ENCODE data around the gene FAN1.
"Not testable (repeated sequence)": the region's sequence is repeated elsewhere in the genome, so short reads cannot be mapped to it uniquely, and the experiment has no call there.

Gene FAN1

DNA sequence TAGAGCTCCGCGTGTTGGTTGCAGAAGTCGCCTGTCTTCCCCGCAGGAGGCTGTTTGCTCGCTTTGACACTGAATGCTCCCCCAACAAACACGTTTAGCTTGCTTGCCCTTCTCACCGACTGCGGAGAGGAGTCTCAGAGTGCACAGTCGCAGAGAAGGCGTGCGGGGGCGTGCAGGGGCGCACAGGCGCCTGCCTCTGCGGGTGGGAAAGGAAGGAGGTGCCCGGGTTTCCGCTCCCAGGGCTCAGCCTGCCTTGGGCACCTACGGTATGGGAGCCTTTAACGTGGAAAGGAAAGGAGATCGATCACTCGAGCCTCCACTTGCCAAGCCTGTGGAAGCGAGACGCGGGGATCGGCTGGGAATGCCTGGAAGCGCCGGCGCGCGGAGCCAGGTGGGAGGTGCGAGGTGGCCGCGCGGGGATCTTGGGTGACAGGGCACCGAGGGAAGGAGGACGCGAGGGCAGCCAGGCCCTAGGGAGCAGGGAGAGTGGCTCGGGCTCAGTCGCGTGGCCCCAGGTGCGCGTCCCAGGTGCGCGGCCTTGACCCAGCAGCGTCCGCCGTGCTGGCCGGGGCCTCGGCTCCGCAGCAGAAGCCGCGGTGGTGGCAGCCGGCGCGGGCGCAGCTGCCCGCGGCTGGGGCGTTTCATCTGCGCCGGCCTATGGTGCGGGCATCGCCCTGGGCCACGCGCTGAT lies at the start of gene FAN1:
TSS of gene FAN1 (plus strand) at position 419 of the 691 bp plus-strand sequence. CDS start 749 bp downstream, outside the sequence.
- no peaks in the 10 kb centered on the region for H3K27me3 ChIP-seq (ENCODE audit: control insufficient read depth in 1 of 2, insufficient read depth in 2 of 2, low read length in 2 of 2)
- H3K4me3 ChIP-seq (ENCODE audit: low read depth in 1 of 2, low read length in 2 of 2), result peak within 1 kb of the TSS; percentile 72 to 91
- H3K4me1 ChIP-seq (ENCODE audit: insufficient read depth, low read length), result peaks cover 17% of the 10 kb centered on the region
- H3K9me3 ChIP-seq (ENCODE audit: low read length), result no peaks in the 10 kb centered on the region
- H3K27ac ChIP-seq (ENCODE audit: low read depth, low read length), result peak within 1 kb of the TSS; percentile 80
- no peaks in the 10 kb centered on the region for H3K36me3 ChIP-seq (ENCODE audit: insufficient read depth, low read length)
- peak within 1 kb of the TSS; percentile 62 for H3K9ac ChIP-seq (ENCODE audit: low read length)

- Histone ChIP-seq H3K27ac (ENCODE audit: low read depth, low read length) (no peak overlapping the region), H3K27me3 (ENCODE audit: control insufficient read depth in 1 of 2, insufficient read depth in 2 of 2, low read length in 2 of 2) (no peaks in the 10 kb centered on the region), H3K36me3 (ENCODE audit: insufficient read depth, low read length) (no peaks in the 10 kb centered on the region), H3K9me3 (ENCODE audit: low read length) (no peaks in the 10 kb centered on the region), H3K4me1 (ENCODE audit: insufficient read depth, low read length) (no peaks in the 10 kb centered on the region), H3K4me3 (ENCODE audit: low read depth in 1 of 2, low read length in 2 of 2) (no peak overlapping the region), H3K9ac (ENCODE audit: low read length) (no peak overlapping the region)
Observed at GRCh38 chr15:30859091-30859874, 44.4 kb upstream of the FAN1 start.

DNA sequence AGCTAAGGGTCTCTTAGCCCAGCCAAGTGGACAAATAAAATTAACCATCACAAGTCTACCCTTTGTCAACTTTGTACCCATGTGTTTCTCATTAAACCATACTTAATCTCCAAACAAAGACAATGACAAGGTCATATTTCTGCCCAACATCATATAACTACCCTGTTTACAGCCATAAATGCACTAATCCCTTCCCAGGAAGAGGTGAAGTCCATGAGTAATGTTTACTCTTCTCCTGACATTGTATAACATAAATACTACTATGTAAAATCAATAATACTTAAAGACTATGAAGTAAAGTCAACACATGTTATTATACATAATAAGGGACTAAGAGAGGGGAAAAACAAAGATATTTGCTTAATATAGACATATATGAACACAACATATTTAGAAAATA lies 38.5 kb upstream of the FAN1 start:
- no peak overlapping the region for H3K27ac ChIP-seq (ENCODE audit: low read depth, low read length)
- no peak overlapping the region for H3K4me3 ChIP-seq (ENCODE audit: low read depth in 1 of 2, low read length in 2 of 2)
- H3K27me3 ChIP-seq (ENCODE audit: control insufficient read depth in 1 of 2, insufficient read depth in 2 of 2, low read length in 2 of 2), result no peaks in the 10 kb centered on the region
- no peaks in the 10 kb centered on the region for H3K9me3 ChIP-seq (ENCODE audit: low read length)
- no peak overlapping the region for H3K9ac ChIP-seq (ENCODE audit: low read length)
- H3K4me1 ChIP-seq (ENCODE audit: insufficient read depth, low read length), result no peaks in the 10 kb centered on the region
- H3K36me3 ChIP-seq (ENCODE audit: insufficient read depth, low read length), result no peaks in the 10 kb centered on the region

- Histone ChIP-seq H3K27ac (ENCODE audit: low read depth, low read length) (no peak overlapping the region), H3K9ac (ENCODE audit: low read length) (no peak overlapping the region), H3K4me3 (ENCODE audit: low read depth in 1 of 2, low read length in 2 of 2) (no peak overlapping the region), H3K9me3 (ENCODE audit: low read length) (no peaks in the 10 kb centered on the region), H3K36me3 (ENCODE audit: insufficient read depth, low read length) (no peaks in the 10 kb centered on the region), H3K27me3 (ENCODE audit: control insufficient read depth in 1 of 2, insufficient read depth in 2 of 2, low read length in 2 of 2) (no peaks in the 10 kb centered on the region), H3K4me1 (ENCODE audit: insufficient read depth, low read length) (no peaks in the 10 kb centered on the region)
Observed at GRCh38 chr15:30870681-30871080, 33.0 kb upstream of the FAN1 start.

DNA sequence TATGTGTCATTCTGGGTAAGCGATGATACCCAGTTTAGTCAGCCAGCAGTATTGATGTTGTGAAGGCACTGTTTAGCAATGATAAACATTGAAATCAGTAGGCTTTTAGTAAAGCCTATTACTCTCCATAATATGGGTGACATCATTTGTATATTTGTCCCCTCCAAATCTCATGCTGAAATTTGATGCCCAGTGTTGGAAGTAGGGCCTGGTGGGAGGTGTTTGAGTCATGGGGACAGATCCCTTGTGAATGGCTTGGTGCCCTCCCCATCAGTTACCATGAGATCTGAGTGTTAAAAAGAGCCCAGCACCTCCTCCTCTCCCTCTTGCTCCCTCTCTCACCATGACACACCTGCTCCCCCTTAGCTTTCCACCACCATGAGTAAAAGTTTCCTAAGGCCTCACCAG lies 31.4 kb upstream of the FAN1 start:
- H3K4me1 ChIP-seq (ENCODE audit: insufficient read depth, low read length), result no peaks in the 10 kb centered on the region
- no peak overlapping the region for H3K27ac ChIP-seq (ENCODE audit: low read depth, low read length)
- H3K36me3 ChIP-seq (ENCODE audit: insufficient read depth, low read length), result no peaks in the 10 kb centered on the region
- H3K9ac ChIP-seq (ENCODE audit: low read length), result no peak overlapping the region
- H3K27me3 ChIP-seq (ENCODE audit: control insufficient read depth in 1 of 2, insufficient read depth in 2 of 2, low read length in 2 of 2), result no peaks in the 10 kb centered on the region
- H3K4me3 ChIP-seq (ENCODE audit: low read depth in 1 of 2, low read length in 2 of 2), result no peak overlapping the region
- no peaks in the 10 kb centered on the region for H3K9me3 ChIP-seq (ENCODE audit: low read length)

DNA sequence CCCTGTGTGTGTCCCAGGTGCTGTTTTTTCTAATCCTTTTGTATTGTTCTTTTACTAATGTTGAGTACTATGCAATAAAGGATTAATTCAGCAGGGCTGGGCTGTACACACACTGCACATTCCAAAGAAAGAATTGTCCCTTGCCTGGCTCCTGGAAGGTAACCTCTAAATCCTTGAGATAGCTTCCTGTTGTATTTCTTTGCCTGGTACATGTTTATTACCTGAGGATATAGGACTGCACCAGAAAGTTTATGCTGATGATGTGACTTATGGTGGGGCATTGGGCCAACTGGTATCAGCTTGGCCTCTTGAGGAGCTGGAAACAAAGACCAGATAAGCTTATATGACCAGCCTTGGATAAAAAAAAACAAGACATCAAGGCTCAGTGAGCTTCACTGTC lies 26.6 kb upstream of the FAN1 start:
- H3K4me1 ChIP-seq (ENCODE audit: insufficient read depth, low read length), result no peaks in the 10 kb centered on the region
- H3K9me3 ChIP-seq (ENCODE audit: low read length), result no peaks in the 10 kb centered on the region
- H3K9ac ChIP-seq (ENCODE audit: low read length), result no peak overlapping the region
- no peaks in the 10 kb centered on the region for H3K27me3 ChIP-seq (ENCODE audit: control insufficient read depth in 1 of 2, insufficient read depth in 2 of 2, low read length in 2 of 2)
- H3K36me3 ChIP-seq (ENCODE audit: insufficient read depth, low read length), result no peaks in the 10 kb centered on the region
- H3K4me3 ChIP-seq (ENCODE audit: low read depth in 1 of 2, low read length in 2 of 2), result no peak overlapping the region
- no peak overlapping the region for H3K27ac ChIP-seq (ENCODE audit: low read depth, low read length)

DNA sequence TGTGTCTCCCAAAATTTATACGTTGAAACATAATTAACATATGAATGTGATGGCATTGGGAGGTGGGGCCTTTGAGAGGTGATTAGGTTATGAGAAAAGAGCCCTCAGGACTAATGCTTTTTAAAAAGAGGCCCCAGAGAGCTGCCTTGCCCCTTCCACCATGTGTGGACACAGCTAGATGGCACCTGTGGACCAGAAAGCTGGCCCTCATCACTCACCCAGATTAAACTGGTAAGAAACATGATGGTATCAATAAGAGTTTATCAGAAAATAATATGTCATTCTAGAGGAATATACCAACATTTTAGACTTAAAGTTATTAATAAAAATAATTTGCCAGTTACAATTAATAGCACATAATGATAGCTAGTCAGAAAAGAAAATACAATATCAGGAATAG lies 25.2 kb upstream of the FAN1 start:
- no peaks in the 10 kb centered on the region for H3K36me3 ChIP-seq (ENCODE audit: insufficient read depth, low read length)
- H3K9ac ChIP-seq (ENCODE audit: low read length), result no peak overlapping the region
- no peak overlapping the region for H3K4me3 ChIP-seq (ENCODE audit: low read depth in 1 of 2, low read length in 2 of 2)
- no peaks in the 10 kb centered on the region for H3K27me3 ChIP-seq (ENCODE audit: control insufficient read depth in 1 of 2, insufficient read depth in 2 of 2, low read length in 2 of 2)
- no peak overlapping the region for H3K27ac ChIP-seq (ENCODE audit: low read depth, low read length)
- no peaks in the 10 kb centered on the region for H3K9me3 ChIP-seq (ENCODE audit: low read length)
- H3K4me1 ChIP-seq (ENCODE audit: insufficient read depth, low read length), result no peaks in the 10 kb centered on the region

- Histone ChIP-seq H3K4me1 (ENCODE audit: insufficient read depth, low read length) (no peaks in the 10 kb centered on the region), H3K9ac (ENCODE audit: low read length) (no peak overlapping the region), H3K27ac (ENCODE audit: low read depth, low read length) (no peak overlapping the region), H3K27me3 (ENCODE audit: control insufficient read depth in 1 of 2, insufficient read depth in 2 of 2, low read length in 2 of 2) (no peaks in the 10 kb centered on the region), H3K9me3 (ENCODE audit: low read length) (no peaks in the 10 kb centered on the region), H3K36me3 (ENCODE audit: insufficient read depth, low read length) (no peaks in the 10 kb centered on the region), H3K4me3 (ENCODE audit: low read depth in 1 of 2, low read length in 2 of 2) (no peak overlapping the region)
Observed at GRCh38 chr15:30882849-30883433, 20.8 kb upstream of the FAN1 start.

DNA sequence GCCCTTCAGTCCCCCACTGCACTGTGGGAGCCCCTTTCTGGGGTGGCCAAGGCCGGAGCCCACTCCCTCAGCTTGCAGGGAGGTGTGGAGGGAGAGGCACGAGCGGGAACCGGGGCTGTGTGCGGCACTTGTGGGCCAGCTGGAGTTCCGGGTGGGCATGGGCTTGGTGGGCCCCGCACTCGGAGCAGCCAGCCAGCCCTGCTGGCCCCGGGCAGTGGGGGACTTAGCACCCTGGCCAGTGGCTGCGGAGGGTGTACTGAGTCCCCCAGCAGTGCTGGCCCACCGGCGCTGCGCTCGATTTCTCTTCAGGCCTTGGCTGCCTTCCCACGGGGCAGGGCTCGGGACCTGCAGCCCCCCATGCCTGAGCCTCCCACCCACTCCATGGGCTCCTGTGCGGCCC lies 20.0 kb upstream of the FAN1 start:
- H3K4me3 ChIP-seq (ENCODE audit: low read depth in 1 of 2, low read length in 2 of 2); H3K27me3 ChIP-seq (ENCODE audit: control insufficient read depth in 1 of 2, insufficient read depth in 2 of 2, low read length in 2 of 2); H3K27ac ChIP-seq (ENCODE audit: low read depth, low read length); H3K9me3 ChIP-seq (ENCODE audit: low read length); H3K9ac ChIP-seq (ENCODE audit: low read length); H3K4me1 ChIP-seq (ENCODE audit: insufficient read depth, low read length); H3K36me3 ChIP-seq (ENCODE audit: insufficient read depth, low read length): not testable (repeated sequence)

- Histone ChIP-seq H3K4me1 (ENCODE audit: insufficient read depth, low read length) (no peaks in the 10 kb centered on the region), H3K9me3 (ENCODE audit: low read length) (no peaks in the 10 kb centered on the region), H3K27me3 (ENCODE audit: control insufficient read depth in 1 of 2, insufficient read depth in 2 of 2, low read length in 2 of 2) (no peaks in the 10 kb centered on the region)
Observed at GRCh38 chr15:30885814-30886213, 17.9 kb upstream of the FAN1 start.

GRCh38 chr15:30889196-30889595 lies 14.5 kb upstream of the FAN1 start:
- H3K9ac ChIP-seq (ENCODE audit: low read length), result no peak overlapping the region
- H3K9me3 ChIP-seq (ENCODE audit: low read length), result no peaks in the 10 kb centered on the region
- no peak overlapping the region for H3K4me3 ChIP-seq (ENCODE audit: low read depth in 1 of 2, low read length in 2 of 2)
- H3K27ac ChIP-seq (ENCODE audit: low read depth, low read length), result no peak overlapping the region
- H3K4me1 ChIP-seq (ENCODE audit: insufficient read depth, low read length), result no peaks in the 10 kb centered on the region
- no peaks in the 10 kb centered on the region for H3K27me3 ChIP-seq (ENCODE audit: control insufficient read depth in 1 of 2, insufficient read depth in 2 of 2, low read length in 2 of 2)
- no peaks in the 10 kb centered on the region for H3K36me3 ChIP-seq (ENCODE audit: insufficient read depth, low read length)

More at GRCh38 chr15:30885814-30886213, 17.9 kb upstream of the FAN1 start:
- Histone ChIP-seq H3K36me3 (ENCODE audit: insufficient read depth, low read length) (no peaks in the 10 kb centered on the region), H3K4me3 (ENCODE audit: low read depth in 1 of 2, low read length in 2 of 2) (no peak overlapping the region), H3K27ac (ENCODE audit: low read depth, low read length) (no peak overlapping the region), H3K9ac (ENCODE audit: low read length) (no peak overlapping the region)
